Endothelial cell of umbilical vein (primary cell): ENCODE results near the gene CCDC86.

Experiments used
- POLR2AphosphoS5 ChIP-seq: IDR thresholded peaks from 2 replicates; pipeline ENCODE4 v1.6.1; 2012; ENCODE audit warnings: low read depth, mild to moderate bottlenecking, control low read depth, low read length, moderate library complexity; ENCODE audit not compliant: insufficient read depth
- TF ChIP-seq, protein P1 (sequence below), 2 donors: IDR thresholded peaks; 1 replicate in 1 of 2; 2 replicates in 1 of 2; pipeline ENCODE4 v1.5.1; 2011; ENCODE audit warnings: low read length in 2 of 2, mild to moderate bottlenecking in 2 of 2, moderate library complexity in 2 of 2, control low read depth in 1 of 2, inconsistent platforms in 1 of 2, low read depth in 1 of 2; ENCODE audit not compliant: insufficient read depth in 1 of 2; ENCODE audit errors: extremely low read depth in 1 of 2

DNA sequence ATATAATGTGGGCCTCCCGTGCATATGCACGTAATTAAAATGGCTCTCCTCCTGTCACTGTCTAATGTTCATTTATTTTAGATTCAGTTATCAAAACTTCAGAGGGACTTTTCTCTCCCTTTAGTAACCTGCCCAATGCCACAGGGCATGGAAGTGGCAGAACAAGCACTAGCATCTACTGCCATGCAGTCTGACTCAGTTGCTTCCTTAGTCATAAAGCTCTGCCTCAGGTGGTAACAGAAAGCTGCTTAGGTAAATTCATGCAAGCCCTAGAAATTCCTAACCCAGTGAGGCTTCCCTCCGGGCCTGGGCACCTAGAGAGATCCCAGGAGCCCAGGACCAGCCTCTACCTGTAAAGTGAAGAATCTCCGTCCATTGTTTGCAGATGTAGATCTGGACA lies 55.6 kb downstream of the CCDC86 start:
- no peak for TF ChIP-seq POLR2AphosphoS5
- TF ChIP-seq, protein P1, sequence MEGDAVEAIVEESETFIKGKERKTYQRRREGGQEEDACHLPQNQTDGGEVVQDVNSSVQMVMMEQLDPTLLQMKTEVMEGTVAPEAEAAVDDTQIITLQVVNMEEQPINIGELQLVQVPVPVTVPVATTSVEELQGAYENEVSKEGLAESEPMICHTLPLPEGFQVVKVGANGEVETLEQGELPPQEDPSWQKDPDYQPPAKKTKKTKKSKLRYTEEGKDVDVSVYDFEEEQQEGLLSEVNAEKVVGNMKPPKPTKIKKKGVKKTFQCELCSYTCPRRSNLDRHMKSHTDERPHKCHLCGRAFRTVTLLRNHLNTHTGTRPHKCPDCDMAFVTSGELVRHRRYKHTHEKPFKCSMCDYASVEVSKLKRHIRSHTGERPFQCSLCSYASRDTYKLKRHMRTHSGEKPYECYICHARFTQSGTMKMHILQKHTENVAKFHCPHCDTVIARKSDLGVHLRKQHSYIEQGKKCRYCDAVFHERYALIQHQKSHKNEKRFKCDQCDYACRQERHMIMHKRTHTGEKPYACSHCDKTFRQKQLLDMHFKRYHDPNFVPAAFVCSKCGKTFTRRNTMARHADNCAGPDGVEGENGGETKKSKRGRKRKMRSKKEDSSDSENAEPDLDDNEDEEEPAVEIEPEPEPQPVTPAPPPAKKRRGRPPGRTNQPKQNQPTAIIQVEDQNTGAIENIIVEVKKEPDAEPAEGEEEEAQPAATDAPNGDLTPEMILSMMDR (IDR thresholded peaks at IDR 0.05; ENCODE audit: extremely low read depth in 1 of 2, insufficient read depth in 1 of 2, low read depth in 1 of 2, low read length in 2 of 2): no peak
